Measurements from ENCODE around the gene TTC21A.

DNA sequence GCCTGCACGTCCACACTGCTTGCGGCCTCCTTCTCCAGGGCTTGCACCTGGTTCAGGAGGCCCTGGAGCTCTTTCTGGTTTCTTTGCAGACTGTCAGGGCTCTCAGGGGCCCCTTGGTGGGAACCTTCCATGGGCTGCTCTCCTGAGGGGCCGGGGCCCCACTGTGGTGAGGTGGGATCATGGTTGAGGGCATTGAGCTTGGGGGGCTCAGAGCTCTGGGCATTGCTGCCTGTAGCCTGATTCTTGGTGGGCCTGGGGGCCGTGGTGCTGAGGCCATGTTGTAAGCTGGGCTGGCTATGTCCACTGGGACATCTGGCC lies 77.4 kb downstream of the TTC21A start:
- TF ChIP-seq CTCF (IDR thresholded peaks at IDR 0.05 in 2 of 3, conservative IDR thresholded peaks at IDR 0.05 in 1 of 3; ENCODE audit: borderline replicate concordance in 1 of 3, insufficient read depth in 1 of 3, low read depth in 2 of 3, low read length in 2 of 3) (no peak), RAD21 (IDR thresholded peaks at IDR 0.05; ENCODE audit: low read depth) (no peak), EZH2 (IDR thresholded peaks at IDR 0.05) (no peak), MAX (IDR thresholded peaks at IDR 0.05) (no peak), POLR2A (IDR thresholded peaks at IDR 0.05; ENCODE audit: borderline replicate concordance, extremely low read depth, insufficient read depth, insufficient read length) (no peak), EZH2phosphoT487 (IDR thresholded peaks at IDR 0.05; ENCODE audit: borderline replicate concordance) (no peak), FOSL1 (IDR thresholded peaks at IDR 0.05; ENCODE audit: low read depth) (no peak), YY1 (IDR thresholded peaks at IDR 0.05; ENCODE audit: extremely low read depth, insufficient replicate concordance, low read depth, low read length) (no peak), ZBTB33 (IDR thresholded peaks at IDR 0.05; ENCODE audit: extremely low read depth, insufficient replicate concordance, low read length) (no peak), JUND (IDR thresholded peaks at IDR 0.05) (no peak), POLR2AphosphoS5 (IDR thresholded peaks at IDR 0.05; ENCODE audit: low read depth, low read length) (no peak), ZFX (IDR thresholded peaks at IDR 0.05) (no peak), ZNF274 (IDR thresholded peaks at IDR 0.05; ENCODE audit: low read depth, low read length) (no peak), SRF (IDR thresholded peaks at IDR 0.05; ENCODE audit: low read depth) (no peak)

All from HCT116 (cell line).